ENCODE measurements around the gene ABCC6. TPM values are rescaled to one million over a fixed set of nuclear protein-coding genes. Genes with fewer than 3 reads are reported as not detected.
"Not testable (repeated sequence)": the region's sequence is repeated elsewhere in the genome, so short reads cannot be mapped to it uniquely, and the experiment has no call there.

Gene ABCC6
- total and polyA plus RNA-seq, 2 of the 13 experiments (the other 11 are each of a cell fraction or from before 2014, with no cell fraction given) = 82.4 to 105 TPM

DNA sequence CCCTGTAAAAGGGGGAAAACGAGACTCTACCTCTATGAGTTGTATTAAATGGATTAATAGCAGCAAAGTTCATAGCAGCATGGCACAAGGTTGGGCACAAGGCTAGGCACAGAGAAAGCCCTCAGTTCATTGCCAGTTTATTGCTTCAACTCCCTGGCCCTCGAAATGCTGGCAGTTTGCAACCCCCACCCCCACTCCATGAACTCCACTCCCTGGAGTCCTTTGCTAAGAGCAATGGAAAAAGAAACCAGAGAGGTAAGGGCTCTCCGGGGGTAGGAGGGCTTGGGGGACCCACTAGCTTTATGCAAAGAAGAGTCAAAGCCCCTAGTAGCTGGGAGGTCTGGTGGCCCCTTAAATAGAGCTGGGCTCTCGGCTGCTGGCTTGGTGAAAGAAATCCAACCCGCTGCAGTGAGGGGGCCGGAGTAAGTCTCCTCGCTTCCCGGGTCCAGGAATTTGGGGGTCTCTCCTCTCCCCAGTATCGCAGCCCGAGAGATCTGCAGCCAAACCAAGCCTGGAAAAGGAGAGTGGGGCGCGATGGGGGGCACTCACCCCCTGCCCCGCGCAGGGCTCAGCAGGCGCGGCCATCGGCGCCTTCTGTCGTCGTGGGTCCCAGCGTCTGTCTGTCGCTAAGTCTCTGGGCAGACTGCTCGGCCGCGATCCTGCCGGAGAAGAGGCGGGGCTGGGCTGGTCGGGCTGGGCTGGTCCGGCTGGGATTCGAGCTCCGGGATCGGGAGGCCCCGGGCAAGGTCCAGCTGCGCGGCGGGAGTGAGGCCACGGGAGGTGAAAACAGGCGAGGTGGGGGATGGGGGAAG is at the start of gene ABCC6 (continued):
- TF ChIP-seq, protein P1, sequence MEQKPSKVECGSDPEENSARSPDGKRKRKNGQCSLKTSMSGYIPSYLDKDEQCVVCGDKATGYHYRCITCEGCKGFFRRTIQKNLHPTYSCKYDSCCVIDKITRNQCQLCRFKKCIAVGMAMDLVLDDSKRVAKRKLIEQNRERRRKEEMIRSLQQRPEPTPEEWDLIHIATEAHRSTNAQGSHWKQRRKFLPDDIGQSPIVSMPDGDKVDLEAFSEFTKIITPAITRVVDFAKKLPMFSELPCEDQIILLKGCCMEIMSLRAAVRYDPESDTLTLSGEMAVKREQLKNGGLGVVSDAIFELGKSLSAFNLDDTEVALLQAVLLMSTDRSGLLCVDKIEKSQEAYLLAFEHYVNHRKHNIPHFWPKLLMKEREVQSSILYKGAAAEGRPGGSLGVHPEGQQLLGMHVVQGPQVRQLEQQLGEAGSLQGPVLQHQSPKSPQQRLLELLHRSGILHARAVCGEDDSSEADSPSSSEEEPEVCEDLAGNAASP (CRISPR knock-in tag; IDR thresholded peaks at IDR 0.05; ENCODE audit: borderline replicate concordance) = peak; percentile 89; the same call in 1 of the 2 replicates
- TF ChIP-seq KMT2B (CRISPR knock-in tag; IDR thresholded peaks at IDR 0.05) (peak; percentile 76), POLR2G (IDR thresholded peaks at IDR 0.05; ENCODE audit: low read depth, low read length) (0 out of 2 replicates have a peak, but pooled peaks have one; percentile 29), KDM3A (CRISPR knock-in tag; IDR thresholded peaks at IDR 0.05; ENCODE audit: low read depth) (0 out of 2 replicates have a peak, but pooled peaks have one; percentile 61), NR2F6 (CRISPR knock-in tag; IDR thresholded peaks at IDR 0.05) (peak; percentile 60; the same call in 1 of the 2 replicates), GATAD1 (CRISPR knock-in tag; IDR thresholded peaks at IDR 0.05) (0 out of 2 replicates have a peak, but pooled peaks have one; percentile 38), SOX5 (CRISPR knock-in tag; IDR thresholded peaks at IDR 0.05; ENCODE audit: borderline replicate concordance) (peak; percentile 28; the same call in 1 of the 2 replicates), ERF (CRISPR knock-in tag; IDR thresholded peaks at IDR 0.05) (peak; percentile 66; the same call in 1 of the 2 replicates), RXRA (CRISPR knock-in tag; IDR thresholded peaks at IDR 0.05) (peak; percentile 79), ZKSCAN8 (CRISPR knock-in tag; IDR thresholded peaks at IDR 0.05; ENCODE audit: borderline replicate concordance) (0 out of 2 replicates have a peak, but pooled peaks have one; percentile 23), HNF4A (CRISPR knock-in tag; IDR thresholded peaks at IDR 0.05) (peak; percentile 80), KDM2A (CRISPR knock-in tag; IDR thresholded peaks at IDR 0.05; ENCODE audit: borderline replicate concordance, low read depth) (peak; percentile 69; the same call in 1 of the 2 replicates), MED1 (CRISPR knock-in tag; IDR thresholded peaks at IDR 0.05) (peak; percentile 72), SAP130 (CRISPR knock-in tag; IDR thresholded peaks at IDR 0.05; ENCODE audit: low read depth) (peak; percentile 80)
- TF ChIP-seq, protein P2, sequence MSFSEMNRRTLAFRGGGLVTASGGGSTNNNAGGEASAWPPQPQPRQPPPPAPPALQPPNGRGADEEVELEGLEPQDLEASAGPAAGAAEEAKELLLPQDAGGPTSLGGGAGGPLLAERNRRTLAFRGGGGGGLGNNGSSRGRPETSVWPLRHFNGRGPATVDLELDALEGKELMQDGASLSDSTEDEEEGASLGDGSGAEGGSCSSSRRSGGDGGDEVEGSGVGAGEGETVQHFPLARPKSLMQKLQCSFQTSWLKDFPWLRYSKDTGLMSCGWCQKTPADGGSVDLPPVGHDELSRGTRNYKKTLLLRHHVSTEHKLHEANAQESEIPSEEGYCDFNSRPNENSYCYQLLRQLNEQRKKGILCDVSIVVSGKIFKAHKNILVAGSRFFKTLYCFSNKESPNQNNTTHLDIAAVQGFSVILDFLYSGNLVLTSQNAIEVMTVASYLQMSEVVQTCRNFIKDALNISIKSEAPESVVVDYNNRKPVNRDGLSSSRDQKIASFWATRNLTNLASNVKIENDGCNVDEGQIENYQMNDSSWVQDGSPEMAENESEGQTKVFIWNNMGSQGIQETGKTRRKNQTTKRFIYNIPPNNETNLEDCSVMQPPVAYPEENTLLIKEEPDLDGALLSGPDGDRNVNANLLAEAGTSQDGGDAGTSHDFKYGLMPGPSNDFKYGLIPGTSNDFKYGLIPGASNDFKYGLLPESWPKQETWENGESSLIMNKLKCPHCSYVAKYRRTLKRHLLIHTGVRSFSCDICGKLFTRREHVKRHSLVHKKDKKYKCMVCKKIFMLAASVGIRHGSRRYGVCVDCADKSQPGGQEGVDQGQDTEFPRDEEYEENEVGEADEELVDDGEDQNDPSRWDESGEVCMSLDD (CRISPR knock-in tag; IDR thresholded peaks at IDR 0.05; ENCODE audit: borderline replicate concordance) = peak; percentile 84; the same call in 1 of the 2 replicates
- TF ChIP-seq, protein P3, sequence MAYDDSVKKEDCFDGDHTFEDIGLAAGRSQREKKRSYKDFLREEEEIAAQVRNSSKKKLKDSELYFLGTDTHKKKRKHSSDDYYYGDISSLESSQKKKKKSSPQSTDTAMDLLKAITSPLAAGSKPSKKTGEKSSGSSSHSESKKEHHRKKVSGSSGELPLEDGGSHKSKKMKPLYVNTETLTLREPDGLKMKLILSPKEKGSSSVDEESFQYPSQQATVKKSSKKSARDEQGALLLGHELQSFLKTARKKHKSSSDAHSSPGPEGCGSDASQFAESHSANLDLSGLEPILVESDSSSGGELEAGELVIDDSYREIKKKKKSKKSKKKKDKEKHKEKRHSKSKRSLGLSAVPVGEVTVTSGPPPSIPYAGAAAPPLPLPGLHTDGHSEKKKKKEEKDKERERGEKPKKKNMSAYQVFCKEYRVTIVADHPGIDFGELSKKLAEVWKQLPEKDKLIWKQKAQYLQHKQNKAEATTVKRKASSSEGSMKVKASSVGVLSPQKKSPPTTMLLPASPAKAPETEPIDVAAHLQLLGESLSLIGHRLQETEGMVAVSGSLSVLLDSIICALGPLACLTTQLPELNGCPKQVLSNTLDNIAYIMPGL (CRISPR knock-in tag; IDR thresholded peaks at IDR 0.05; ENCODE audit: borderline replicate concordance in 1 of 2, low read depth in 1 of 2) = 0 out of 4 replicates have a peak, but pooled peaks of 1 of the 2 experiments have one; percentile 44
- TF ChIP-seq NR2F6 (IDR thresholded peaks at IDR 0.05) = not testable (repeated sequence)
- TF ChIP-seq, protein P4, sequence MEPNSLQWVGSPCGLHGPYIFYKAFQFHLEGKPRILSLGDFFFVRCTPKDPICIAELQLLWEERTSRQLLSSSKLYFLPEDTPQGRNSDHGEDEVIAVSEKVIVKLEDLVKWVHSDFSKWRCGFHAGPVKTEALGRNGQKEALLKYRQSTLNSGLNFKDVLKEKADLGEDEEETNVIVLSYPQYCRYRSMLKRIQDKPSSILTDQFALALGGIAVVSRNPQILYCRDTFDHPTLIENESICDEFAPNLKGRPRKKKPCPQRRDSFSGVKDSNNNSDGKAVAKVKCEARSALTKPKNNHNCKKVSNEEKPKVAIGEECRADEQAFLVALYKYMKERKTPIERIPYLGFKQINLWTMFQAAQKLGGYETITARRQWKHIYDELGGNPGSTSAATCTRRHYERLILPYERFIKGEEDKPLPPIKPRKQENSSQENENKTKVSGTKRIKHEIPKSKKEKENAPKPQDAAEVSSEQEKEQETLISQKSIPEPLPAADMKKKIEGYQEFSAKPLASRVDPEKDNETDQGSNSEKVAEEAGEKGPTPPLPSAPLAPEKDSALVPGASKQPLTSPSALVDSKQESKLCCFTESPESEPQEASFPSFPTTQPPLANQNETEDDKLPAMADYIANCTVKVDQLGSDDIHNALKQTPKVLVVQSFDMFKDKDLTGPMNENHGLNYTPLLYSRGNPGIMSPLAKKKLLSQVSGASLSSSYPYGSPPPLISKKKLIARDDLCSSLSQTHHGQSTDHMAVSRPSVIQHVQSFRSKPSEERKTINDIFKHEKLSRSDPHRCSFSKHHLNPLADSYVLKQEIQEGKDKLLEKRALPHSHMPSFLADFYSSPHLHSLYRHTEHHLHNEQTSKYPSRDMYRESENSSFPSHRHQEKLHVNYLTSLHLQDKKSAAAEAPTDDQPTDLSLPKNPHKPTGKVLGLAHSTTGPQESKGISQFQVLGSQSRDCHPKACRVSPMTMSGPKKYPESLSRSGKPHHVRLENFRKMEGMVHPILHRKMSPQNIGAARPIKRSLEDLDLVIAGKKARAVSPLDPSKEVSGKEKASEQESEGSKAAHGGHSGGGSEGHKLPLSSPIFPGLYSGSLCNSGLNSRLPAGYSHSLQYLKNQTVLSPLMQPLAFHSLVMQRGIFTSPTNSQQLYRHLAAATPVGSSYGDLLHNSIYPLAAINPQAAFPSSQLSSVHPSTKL (CRISPR knock-in tag; IDR thresholded peaks at IDR 0.05) = peak; percentile 71

Measured in HepG2 (cell line).